ENCODE data around the gene MEMO1.
"Not testable (repeated sequence)": the region's sequence is repeated elsewhere in the genome, so short reads cannot be mapped to it uniquely, and the experiment has no call there.

MEMO1 gene

DNA sequence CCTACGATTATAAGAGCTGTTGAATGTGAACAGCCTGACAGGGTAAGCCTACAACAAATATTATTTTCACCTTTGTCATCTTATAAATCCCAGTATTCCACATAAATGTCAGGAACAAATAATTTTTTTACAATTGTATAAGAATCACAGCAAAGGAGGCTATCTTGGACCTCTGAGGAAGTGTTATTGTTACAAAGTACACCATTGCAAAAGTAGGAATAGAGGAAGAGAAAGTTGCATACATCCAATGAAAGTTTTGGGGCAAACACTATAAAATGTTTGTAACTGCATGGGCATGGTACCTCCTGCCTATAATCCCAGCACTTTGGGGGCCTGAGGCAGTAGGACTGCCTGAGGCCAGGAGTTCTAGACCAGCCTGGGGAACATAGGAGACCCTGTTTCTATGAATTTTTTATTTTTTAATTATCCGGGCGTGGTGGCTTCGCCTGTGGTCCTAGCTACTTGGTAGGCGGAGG lies 715 bp upstream of the MEMO1 start:
- peak overlapping the region; percentile 89 for H3K56ac ChIP-seq (ENCODE audit: low read length)
- H3K4me3 ChIP-seq (ENCODE audit: low read length) = no peak overlapping the region
- H3K4ac ChIP-seq (ENCODE audit: low read depth, low read length) = no peak overlapping the region
- H3K23ac ChIP-seq (ENCODE audit: low read length) = no peak overlapping the region
- H4K5ac ChIP-seq (ENCODE audit: low read length) = no peak overlapping the region
- no peak overlapping the region for H4K8ac ChIP-seq (ENCODE audit: low read depth, low read length)
- peaks cover 25% of the 10 kb centered on the region for H3K79me2 ChIP-seq (ENCODE audit: control insufficient read depth, insufficient read depth, low read length)
- H3K27me3 ChIP-seq (ENCODE audit: insufficient read depth, low read length, poor library complexity) = no peaks in the 10 kb centered on the region
- no peak for DNase-seq
- H3K27ac ChIP-seq (ENCODE audit: low read depth, low read length) = peak overlapping the region; percentile 97
- H2BK120ac ChIP-seq (ENCODE audit: low read depth, low read length) = peak overlapping the region; percentile 54
- peaks cover 3% of the 10 kb centered on the region for H3K4me1 ChIP-seq (ENCODE audit: control insufficient read depth, low read depth, low read length)
- H3K79me1 ChIP-seq (ENCODE audit: low read length) = peaks cover 4% of the 10 kb centered on the region
- H2BK5ac ChIP-seq (ENCODE audit: low read length) = no peak overlapping the region
- no peak overlapping the region for H3K4me2 ChIP-seq (ENCODE audit: low read length)
- WGBS (ENCODE audit: extremely low coverage, insufficient coverage, low lambda C conversion rate) = no CpG with 5 or more reads among the region's 5 CpGs
- H3K9ac ChIP-seq (ENCODE audit: low read length) = peak overlapping the region; percentile 73
- H3K36me3 ChIP-seq (ENCODE audit: control insufficient read depth, insufficient read depth, low read length) = no peaks in the 10 kb centered on the region
- no peak overlapping the region for H2AK5ac ChIP-seq (ENCODE audit: low read length)
- H3K18ac ChIP-seq (ENCODE audit: low read length) = peak overlapping the region; percentile 64
- no peak overlapping the region for H2BK15ac ChIP-seq (replicated peaks; ENCODE audit: low read depth)

DNA sequence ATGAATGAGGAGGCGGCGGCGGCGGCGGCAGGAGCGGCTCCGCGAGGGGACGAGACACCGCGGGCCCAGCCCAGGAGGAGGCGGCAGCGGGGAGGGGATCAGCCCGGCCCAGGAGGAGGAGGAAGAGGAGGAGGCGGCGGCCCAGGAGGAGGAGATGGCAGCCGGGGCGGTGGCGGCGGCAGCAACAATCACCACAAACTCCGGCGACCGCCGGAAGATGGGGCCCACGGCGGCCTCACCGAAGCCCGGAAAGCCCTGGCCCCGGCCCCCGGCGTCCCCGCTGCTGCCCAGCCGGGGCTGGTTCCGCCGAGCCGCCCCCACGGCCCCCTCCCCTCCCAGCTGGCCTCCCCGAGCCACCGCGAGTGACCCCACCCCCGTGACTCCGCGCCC lies 533 bp downstream of the MEMO1 start:
- peak overlapping the region; percentile 91 for H3K27ac ChIP-seq (ENCODE audit: low read depth, low read length)
- H3K56ac ChIP-seq (ENCODE audit: low read length) = peak overlapping the region; percentile 95
- H2BK120ac ChIP-seq (ENCODE audit: low read depth, low read length); H3K23ac ChIP-seq (ENCODE audit: low read length); H3K36me3 ChIP-seq (ENCODE audit: control insufficient read depth, insufficient read depth, low read length); H3K18ac ChIP-seq (ENCODE audit: low read length); H3K4me3 ChIP-seq (ENCODE audit: low read length); H2BK15ac ChIP-seq (replicated peaks; ENCODE audit: low read depth); H2AK5ac ChIP-seq (ENCODE audit: low read length); H3K9ac ChIP-seq (ENCODE audit: low read length); H4K8ac ChIP-seq (ENCODE audit: low read depth, low read length); H3K4ac ChIP-seq (ENCODE audit: low read depth, low read length); H3K4me1 ChIP-seq (ENCODE audit: control insufficient read depth, low read depth, low read length); H2BK5ac ChIP-seq (ENCODE audit: low read length); H4K5ac ChIP-seq (ENCODE audit: low read length); H3K4me2 ChIP-seq (ENCODE audit: low read length); H3K27me3 ChIP-seq (ENCODE audit: insufficient read depth, low read length, poor library complexity): not testable (repeated sequence)
- peaks cover 38% of the 10 kb centered on the region for H3K79me2 ChIP-seq (ENCODE audit: control insufficient read depth, insufficient read depth, low read length)
- H3K79me1 ChIP-seq (ENCODE audit: low read length) = peaks cover 11% of the 10 kb centered on the region
- DNase-seq = peak; percentile 41
- WGBS (ENCODE audit: extremely low coverage, insufficient coverage, low lambda C conversion rate) = no CpG with 5 or more reads among the region's 43 CpGs

DNA sequence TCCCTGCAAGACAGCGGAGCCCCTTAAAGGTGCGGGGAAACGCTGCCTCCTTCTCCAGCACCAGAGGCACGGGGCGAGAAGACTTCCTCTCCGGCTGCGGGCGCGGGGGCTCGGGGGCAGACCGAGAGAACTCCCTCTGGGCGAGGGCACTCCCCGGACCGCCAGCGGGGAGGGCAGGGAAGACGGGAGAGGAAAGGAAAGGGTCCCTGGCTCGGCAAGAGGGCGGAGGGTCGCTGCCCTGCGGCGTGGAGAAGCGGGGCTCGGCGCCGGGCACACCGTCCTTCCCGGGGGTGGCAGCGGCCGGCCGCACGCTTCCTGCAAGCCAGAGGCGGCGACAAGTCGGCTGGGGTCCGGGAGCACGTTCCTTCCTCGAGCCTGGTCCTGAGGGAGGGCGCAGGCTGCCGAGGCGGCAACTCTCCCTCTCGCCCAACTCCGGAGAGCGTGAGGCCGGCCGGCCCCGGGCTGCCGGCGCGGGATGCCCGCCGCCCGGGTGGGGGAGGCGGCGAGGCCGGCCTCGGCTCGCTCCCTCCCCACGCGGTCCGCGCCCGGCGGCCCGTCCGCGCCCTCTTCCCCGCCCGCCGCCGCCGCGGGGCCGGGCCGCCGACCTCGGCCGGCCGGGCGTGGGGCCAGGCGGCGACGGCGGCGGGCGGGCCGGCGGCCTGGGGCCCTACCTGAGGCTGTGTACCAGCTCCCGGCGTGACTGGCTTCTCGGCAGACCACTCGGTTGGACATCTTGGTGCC lies 1.1 kb downstream of the MEMO1 start:
- peak overlapping the region; percentile 94 for H3K23ac ChIP-seq (ENCODE audit: low read length)
- no peaks in the 10 kb centered on the region for H3K36me3 ChIP-seq (ENCODE audit: control insufficient read depth, insufficient read depth, low read length)
- peak overlapping the region; percentile 91 for H3K27ac ChIP-seq (ENCODE audit: low read depth, low read length)
- H3K79me1 ChIP-seq (ENCODE audit: low read length) = peaks cover 11% of the 10 kb centered on the region
- H2AK5ac ChIP-seq (ENCODE audit: low read length) = no peak overlapping the region
- peak overlapping the region; percentile 70 for H2BK5ac ChIP-seq (ENCODE audit: low read length)
- no CpG with 5 or more reads among the region's 91 CpGs for WGBS (ENCODE audit: extremely low coverage, insufficient coverage, low lambda C conversion rate)
- peaks cover 6% of the 10 kb centered on the region for H3K4me1 ChIP-seq (ENCODE audit: control insufficient read depth, low read depth, low read length)
- H3K9ac ChIP-seq (ENCODE audit: low read length) = peak overlapping the region; percentile 94
- peak overlapping the region; percentile 95 for H3K4me2 ChIP-seq (ENCODE audit: low read length)
- H3K56ac ChIP-seq (ENCODE audit: low read length) = peak overlapping the region; percentile 95
- H3K79me2 ChIP-seq (ENCODE audit: control insufficient read depth, insufficient read depth, low read length) = peaks cover 43% of the 10 kb centered on the region
- peak; percentile 53 for DNase-seq
- H2BK120ac ChIP-seq (ENCODE audit: low read depth, low read length) = no peak overlapping the region
- H3K4me3 ChIP-seq (ENCODE audit: low read length) = peak overlapping the region; percentile 88
- H4K8ac ChIP-seq (ENCODE audit: low read depth, low read length) = no peak overlapping the region
- H4K5ac ChIP-seq (ENCODE audit: low read length) = no peak overlapping the region
- no peak overlapping the region for H3K4ac ChIP-seq (ENCODE audit: low read depth, low read length)
- no peak overlapping the region for H2BK15ac ChIP-seq (replicated peaks; ENCODE audit: low read depth)
- no peaks in the 10 kb centered on the region for H3K27me3 ChIP-seq (ENCODE audit: insufficient read depth, low read length, poor library complexity)
- H3K18ac ChIP-seq (ENCODE audit: low read length) = peak overlapping the region; percentile 19

DNA sequence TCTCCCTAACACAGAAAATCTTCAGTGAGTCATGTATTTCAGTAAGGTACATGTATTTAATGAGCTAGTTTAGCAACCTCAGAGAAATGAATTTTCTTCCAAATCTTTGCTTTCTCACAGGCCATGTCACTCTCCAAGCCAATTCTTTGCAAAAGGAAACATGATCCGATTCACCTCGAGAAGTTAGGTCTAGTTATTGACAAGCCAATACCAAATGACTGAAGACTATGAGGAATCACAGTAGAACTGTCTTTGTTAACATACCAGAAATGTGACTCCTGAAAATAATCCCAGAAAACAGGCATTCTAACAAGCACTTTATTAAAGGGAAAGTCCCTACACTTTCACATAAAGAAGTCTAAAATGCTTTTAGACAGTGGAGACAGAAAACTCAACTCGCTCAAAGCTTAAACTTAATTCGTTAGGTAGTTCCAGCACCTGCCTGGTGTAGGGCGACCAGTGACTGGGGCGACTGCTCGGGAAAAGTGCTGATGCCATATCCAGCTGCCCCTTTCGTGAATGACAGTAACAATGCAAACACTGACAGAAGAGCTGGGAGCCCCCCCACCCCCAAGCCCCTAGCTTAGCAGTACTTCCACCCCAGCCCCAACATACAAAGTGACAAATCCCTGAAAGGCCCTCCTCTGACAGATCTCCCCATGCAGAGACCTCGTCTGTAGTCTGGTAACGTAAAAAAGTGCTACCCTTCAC lies 1.8 kb downstream of the MEMO1 start:
- Histone ChIP-seq H3K27me3 (ENCODE audit: insufficient read depth, low read length, poor library complexity) (no peaks in the 10 kb centered on the region), H3K79me2 (ENCODE audit: control insufficient read depth, insufficient read depth, low read length) (peaks cover 45% of the 10 kb centered on the region), H3K36me3 (ENCODE audit: control insufficient read depth, insufficient read depth, low read length) (no peaks in the 10 kb centered on the region), H3K9ac (ENCODE audit: low read length) (peak overlapping the region; percentile 94), H3K79me1 (ENCODE audit: low read length) (peaks cover 11% of the 10 kb centered on the region), H4K5ac (ENCODE audit: low read length) (no peak overlapping the region), H3K4me1 (ENCODE audit: control insufficient read depth, low read depth, low read length) (peaks cover 6% of the 10 kb centered on the region), H3K4me2 (ENCODE audit: low read length) (peak overlapping the region; percentile 95), H3K27ac (ENCODE audit: low read depth, low read length) (peak overlapping the region; percentile 91), H2BK15ac (replicated peaks; ENCODE audit: low read depth) (no peak overlapping the region), H2BK120ac (ENCODE audit: low read depth, low read length) (no peak overlapping the region), H2BK5ac (ENCODE audit: low read length) (no peak overlapping the region), H3K4ac (ENCODE audit: low read depth, low read length) (no peak overlapping the region), H3K4me3 (ENCODE audit: low read length) (peak overlapping the region; percentile 88), H2AK5ac (ENCODE audit: low read length) (no peak overlapping the region), H4K8ac (ENCODE audit: low read depth, low read length) (no peak overlapping the region), H3K18ac (ENCODE audit: low read length) (peak overlapping the region; percentile 19), H3K56ac (ENCODE audit: low read length) (peak overlapping the region; percentile 95), H3K23ac (ENCODE audit: low read length) (peak overlapping the region; percentile 94)
- WGBS (ENCODE audit: extremely low coverage, insufficient coverage, low lambda C conversion rate) = no CpG with 5 or more reads among the region's 10 CpGs
- DNase-seq = no peak

DNA sequence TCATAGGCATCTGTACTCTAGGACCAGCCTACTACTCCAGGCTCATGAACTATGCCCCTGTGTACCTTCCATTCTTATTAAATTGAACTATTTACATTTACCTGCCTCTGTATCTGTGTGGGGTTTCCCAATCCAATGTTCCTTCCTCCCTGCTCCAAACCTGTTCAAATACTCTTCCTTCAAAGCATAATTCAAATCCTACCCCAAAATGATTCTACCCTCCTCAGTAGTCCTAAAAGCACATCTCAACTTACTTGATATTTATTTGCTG lies 3.8 kb downstream of the MEMO1 start:
- Histone ChIP-seq H4K8ac (ENCODE audit: low read depth, low read length) (no peak overlapping the region), H3K27ac (ENCODE audit: low read depth, low read length) (no peak overlapping the region), H3K79me1 (ENCODE audit: low read length) (peaks cover 13% of the 10 kb centered on the region), H3K27me3 (ENCODE audit: insufficient read depth, low read length, poor library complexity) (no peaks in the 10 kb centered on the region), H2AK5ac (ENCODE audit: low read length) (no peak overlapping the region), H3K56ac (ENCODE audit: low read length) (no peak overlapping the region), H3K36me3 (ENCODE audit: control insufficient read depth, insufficient read depth, low read length) (no peaks in the 10 kb centered on the region), H3K4me2 (ENCODE audit: low read length) (no peak overlapping the region), H3K79me2 (ENCODE audit: control insufficient read depth, insufficient read depth, low read length) (peaks cover 50% of the 10 kb centered on the region), H2BK5ac (ENCODE audit: low read length) (no peak overlapping the region), H2BK15ac (replicated peaks; ENCODE audit: low read depth) (no peak overlapping the region), H3K18ac (ENCODE audit: low read length) (no peak overlapping the region), H4K5ac (ENCODE audit: low read length) (no peak overlapping the region), H3K4me3 (ENCODE audit: low read length) (no peak overlapping the region), H3K4me1 (ENCODE audit: control insufficient read depth, low read depth, low read length) (peaks cover 6% of the 10 kb centered on the region), H2BK120ac (ENCODE audit: low read depth, low read length) (no peak overlapping the region), H3K9ac (ENCODE audit: low read length) (no peak overlapping the region), H3K4ac (ENCODE audit: low read depth, low read length) (no peak overlapping the region), H3K23ac (ENCODE audit: low read length) (no peak overlapping the region)
- DNase-seq = no peak

Measured in mesendoderm (in vitro differentiated cells).